Measurements from ENCODE around the gene PNRC2. TPM values are rescaled to one million over a fixed set of nuclear protein-coding genes. Genes with fewer than 3 reads are reported as not detected.

The PNRC2 gene
- total and polyA plus RNA-seq, 4 donors = 70.7 to 159 (median 89.9) TPM

GRCh38 chr1:23923592-23924499 lies 35.8 kb upstream of the PNRC2 start:
- WGBS, 2 donors = 48 to 71% methylated on average over 8 of the region's 8 CpGs

GRCh38 chr1:23924601-23925000 lies 35.0 kb upstream of the PNRC2 start:
- Histone ChIP-seq H3K9ac (ENCODE audit: insufficient read depth in 1 of 2, low read length in 2 of 2) (no peak overlapping the region), H3K36me3 (ENCODE audit: control insufficient read depth in 4 of 4, insufficient read depth in 4 of 4, low read length in 4 of 4) (no peaks in the 10 kb centered on the region), H3K4me1 (ENCODE audit: control insufficient read depth in 5 of 5, insufficient read depth in 5 of 5, low read length in 5 of 5) (peaks cover 0 to 6% (median 0%) of the 10 kb centered on the region in 5 donors), H3K27me3 (ENCODE audit: control insufficient read depth in 3 of 3, insufficient read depth in 3 of 3, low read length in 2 of 3) (no peaks in the 10 kb centered on the region), H3K9me3 (ENCODE audit: control insufficient read depth in 4 of 4, insufficient read depth in 3 of 4, low read length in 3 of 4) (no peaks in the 10 kb centered on the region), H3K4me3 (no peak overlapping the region), H3K27ac (ENCODE audit: low read depth in 1 of 2, low read length in 1 of 2) (no peak overlapping the region)
- no peak for TF ChIP-seq CTCF (IDR thresholded peaks at IDR 0.05; ENCODE audit: control extremely low read depth, extremely low read depth)
- DNase-seq (no peak), ATAC-seq (ENCODE audit: insufficient read depth, low FRiP score) (no peak)
- WGBS, 2 donors = 94 to 98% methylated on average over 11 of the region's 11 CpGs

More at GRCh38 chr1:23923592-23924499, 35.8 kb upstream of the PNRC2 start:
- Histone ChIP-seq H3K27me3 (ENCODE audit: control insufficient read depth in 3 of 3, insufficient read depth in 3 of 3, low read length in 2 of 3) (no peaks in the 10 kb centered on the region), H3K9me3 (ENCODE audit: control insufficient read depth in 4 of 4, insufficient read depth in 3 of 4, low read length in 3 of 4) (no peaks in the 10 kb centered on the region), H3K4me3 (no peak overlapping the region), H3K27ac (ENCODE audit: low read depth in 1 of 2, low read length in 1 of 2) (no peak overlapping the region), H3K9ac (ENCODE audit: insufficient read depth in 1 of 2, low read length in 2 of 2) (no peak overlapping the region), H3K4me1 (ENCODE audit: control insufficient read depth in 5 of 5, insufficient read depth in 5 of 5, low read length in 5 of 5) (peaks cover 0 to 6% (median 0%) of the 10 kb centered on the region in 5 donors), H3K36me3 (ENCODE audit: control insufficient read depth in 4 of 4, insufficient read depth in 4 of 4, low read length in 4 of 4) (no peaks in the 10 kb centered on the region)
- TF ChIP-seq CTCF (IDR thresholded peaks at IDR 0.05; ENCODE audit: control extremely low read depth, extremely low read depth) = no peak
- DNase-seq = no peak
- no peak for ATAC-seq (ENCODE audit: insufficient read depth, low FRiP score)

GRCh38 chr1:23925279-23925678 lies 34.3 kb upstream of the PNRC2 start:
- no peak for TF ChIP-seq CTCF (IDR thresholded peaks at IDR 0.05; ENCODE audit: control extremely low read depth, extremely low read depth)
- Histone ChIP-seq H3K27me3 (ENCODE audit: control insufficient read depth in 3 of 3, insufficient read depth in 3 of 3, low read length in 2 of 3) (no peaks in the 10 kb centered on the region), H3K4me1 (ENCODE audit: control insufficient read depth in 5 of 5, insufficient read depth in 5 of 5, low read length in 5 of 5) (peaks cover 0 to under 1% (median 0%) of the 10 kb centered on the region in 5 donors), H3K9me3 (ENCODE audit: control insufficient read depth in 4 of 4, insufficient read depth in 3 of 4, low read length in 3 of 4) (no peaks in the 10 kb centered on the region), H3K9ac (ENCODE audit: insufficient read depth in 1 of 2, low read length in 2 of 2) (no peak overlapping the region), H3K4me3 (no peak overlapping the region), H3K36me3 (ENCODE audit: control insufficient read depth in 4 of 4, insufficient read depth in 4 of 4, low read length in 4 of 4) (no peaks in the 10 kb centered on the region), H3K27ac (ENCODE audit: low read depth in 1 of 2, low read length in 1 of 2) (no peak overlapping the region)
- 87 to 93% methylated on average over 3 of the region's 3 CpGs for WGBS, 2 donors
- DNase-seq = no peak
- ATAC-seq (ENCODE audit: insufficient read depth, low FRiP score) = no peak
